HG03521 (cell line): ENCODE measurements around the gene PSMB2.
"Not testable (repeated sequence)": the region's sequence is repeated elsewhere in the genome, so short reads cannot be mapped to it uniquely, and the experiment has no call there.

Source experiments
- ATAC-seq: cut with Tn5 transposase; IDR thresholded peaks from one replicate; pipeline ENCODE4 v1.9.1; 2021; ENCODE audit warnings: mild to moderate bottlenecking, moderate library complexity; ENCODE audit not compliant: unreplicated experiment

Gene PSMB2

DNA sequence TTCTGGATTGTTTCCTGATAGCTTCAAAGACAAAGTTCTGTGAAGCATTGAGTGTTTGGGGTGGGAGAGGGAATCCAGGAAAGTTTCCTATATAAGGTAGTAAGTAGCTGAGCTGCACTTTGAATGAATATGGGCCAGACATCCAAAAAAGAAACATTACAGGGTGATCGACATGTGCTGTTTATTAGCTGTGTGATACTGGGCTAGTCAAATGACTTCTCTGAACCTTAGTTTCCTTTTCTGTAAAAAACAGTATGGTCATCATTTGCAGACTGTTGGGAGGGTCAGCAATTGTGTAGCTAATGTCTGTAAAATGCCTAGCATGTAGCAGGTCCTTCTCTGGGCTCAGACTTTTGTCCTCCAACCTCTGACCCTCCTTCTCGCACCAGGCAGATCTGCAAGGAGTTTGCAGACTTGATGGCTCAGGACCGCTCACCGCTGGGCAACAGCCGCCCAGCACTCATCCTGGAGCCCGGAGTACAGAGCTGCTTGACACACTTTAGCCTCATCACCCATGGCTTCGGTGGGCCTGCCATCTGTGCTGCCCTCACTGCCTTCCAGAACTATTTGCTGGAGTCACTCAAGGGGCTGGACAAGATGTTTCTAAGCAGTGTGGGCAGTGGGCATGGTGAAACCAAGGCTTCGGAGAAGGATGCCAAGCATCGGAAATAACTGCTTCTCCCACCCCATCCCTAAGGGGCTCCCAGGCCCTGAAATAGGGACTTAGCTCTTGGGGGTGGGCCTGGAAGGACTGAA lies 47.1 kb downstream of the PSMB2 start:
- ATAC-seq: no peak

DNA sequence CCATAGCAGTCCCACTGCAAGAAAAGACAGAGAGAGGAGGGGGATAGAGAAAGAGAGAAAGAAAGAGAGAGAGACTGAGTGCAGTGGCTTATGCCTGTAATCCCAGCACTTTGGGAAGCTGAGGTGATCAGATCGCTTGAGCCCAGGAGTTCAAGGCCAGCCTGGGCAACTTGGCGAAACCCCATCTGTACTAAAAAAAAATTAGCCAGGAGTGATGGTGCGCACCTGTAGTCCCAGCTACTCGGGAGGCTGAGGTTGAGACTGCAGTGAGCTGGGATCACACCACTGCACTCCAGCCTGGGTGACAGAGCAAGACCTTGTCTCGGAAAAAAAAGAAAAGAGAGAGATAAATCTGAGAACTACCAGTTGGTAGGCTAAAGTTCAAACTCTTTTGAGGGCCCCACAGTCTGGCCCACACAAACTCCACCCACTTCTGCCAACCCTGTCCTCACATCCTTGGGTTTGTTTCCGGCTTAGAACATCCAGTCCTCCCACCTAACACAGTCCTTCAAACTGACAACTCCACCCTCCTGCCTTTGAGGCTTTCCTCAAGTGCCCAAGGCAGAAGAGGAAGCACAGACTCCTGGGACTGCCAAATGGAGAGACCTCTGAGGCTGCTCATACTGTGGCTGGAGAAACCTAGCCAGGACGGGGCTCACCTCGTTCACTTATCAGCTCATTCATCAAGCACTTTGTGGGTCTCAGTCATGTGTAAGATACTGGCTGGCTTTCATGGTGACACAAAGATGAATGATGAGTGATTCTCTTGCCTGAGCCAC lies 48.1 kb downstream of the PSMB2 start:
- no peak for ATAC-seq

DNA sequence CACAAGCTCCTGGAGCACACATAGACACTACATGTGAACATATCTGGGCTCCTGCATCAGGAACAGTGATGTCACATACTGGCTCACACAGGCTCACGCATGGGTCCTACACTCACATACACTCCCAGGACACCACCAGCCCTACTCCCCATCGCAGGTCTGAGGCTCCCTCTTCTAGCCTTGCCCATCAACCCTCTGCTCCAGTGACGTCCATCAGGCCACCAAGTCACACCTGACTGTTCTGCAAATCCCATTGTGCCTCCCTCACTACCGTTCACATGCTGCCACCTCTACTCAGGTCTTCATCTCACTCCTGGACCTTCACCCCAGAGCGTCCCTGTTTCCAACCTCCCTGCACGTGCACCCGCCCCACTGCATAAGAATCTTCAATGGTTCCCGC lies 50.1 kb downstream of the PSMB2 start:
- no peak for ATAC-seq

DNA sequence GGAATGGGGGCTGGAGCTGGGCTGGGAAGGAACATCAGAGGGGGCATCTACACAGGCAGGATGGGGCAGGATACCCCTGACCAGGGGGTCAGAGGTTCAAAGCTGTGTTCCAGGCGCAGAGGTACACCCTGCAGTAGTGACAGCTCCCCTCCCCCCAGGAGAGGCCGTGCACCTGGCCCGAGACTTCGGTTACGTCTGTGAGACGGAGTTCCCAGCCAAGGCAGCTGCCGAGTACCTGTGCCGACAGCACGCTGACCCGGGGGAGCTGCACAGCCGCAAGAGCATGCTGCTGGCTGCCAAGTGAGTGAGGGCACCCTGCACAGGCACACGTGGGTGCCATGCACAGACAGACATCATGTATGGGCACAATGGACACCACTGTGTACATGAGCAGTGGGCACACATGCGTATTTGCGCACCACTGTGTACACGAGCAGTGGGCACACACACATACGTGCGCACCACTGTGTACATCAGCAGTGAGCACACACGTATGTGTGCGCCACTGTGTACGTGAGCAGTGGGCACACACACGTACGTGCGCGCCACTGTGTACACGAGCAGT lies 50.8 kb downstream of the PSMB2 start:
- no peak for ATAC-seq

DNA sequence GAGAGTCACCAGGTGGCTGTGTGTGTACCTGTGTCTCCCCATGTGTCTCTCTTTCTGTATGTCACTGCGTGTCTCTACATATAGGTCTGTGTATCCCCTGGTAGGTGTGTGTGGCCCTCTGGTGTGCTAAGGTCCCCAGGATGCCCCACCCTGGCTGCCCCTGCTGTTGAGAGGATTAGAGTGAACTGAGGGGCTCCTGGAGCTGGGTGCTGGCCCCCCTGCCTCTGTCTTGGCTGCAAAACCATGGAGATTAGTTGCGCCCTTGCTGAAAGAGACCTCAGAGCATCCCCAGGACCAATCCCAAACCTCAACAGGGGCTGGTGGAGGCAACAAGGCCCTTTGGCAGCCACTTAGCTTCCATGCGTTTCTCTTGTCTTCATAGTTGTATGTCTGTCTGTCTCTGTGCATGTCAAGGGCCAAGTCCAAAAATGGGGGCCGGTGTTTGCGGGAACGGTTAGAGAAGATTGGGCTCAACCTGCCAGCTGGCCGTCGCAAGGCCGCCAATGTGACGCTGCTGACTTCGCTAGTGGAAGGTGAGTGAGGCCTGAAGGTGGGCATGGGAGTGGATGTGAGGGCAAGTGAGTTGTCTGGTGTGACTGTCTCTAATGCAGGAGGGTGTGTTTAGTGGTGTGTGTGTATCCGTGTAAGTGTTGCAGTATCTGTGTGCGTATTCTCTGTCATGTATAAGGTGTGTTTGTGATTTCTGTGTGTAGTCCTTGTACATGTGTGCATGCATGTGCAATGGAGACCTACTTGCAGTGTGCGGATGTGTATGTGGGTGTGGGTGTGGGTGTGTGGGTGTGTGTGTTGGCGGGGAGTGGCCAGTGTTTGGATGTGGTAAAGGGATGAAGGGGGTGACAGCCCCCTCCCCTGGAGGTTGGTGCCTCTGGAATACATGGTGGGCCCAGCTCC lies 51.6 kb downstream of the PSMB2 start:
- ATAC-seq: no peak

DNA sequence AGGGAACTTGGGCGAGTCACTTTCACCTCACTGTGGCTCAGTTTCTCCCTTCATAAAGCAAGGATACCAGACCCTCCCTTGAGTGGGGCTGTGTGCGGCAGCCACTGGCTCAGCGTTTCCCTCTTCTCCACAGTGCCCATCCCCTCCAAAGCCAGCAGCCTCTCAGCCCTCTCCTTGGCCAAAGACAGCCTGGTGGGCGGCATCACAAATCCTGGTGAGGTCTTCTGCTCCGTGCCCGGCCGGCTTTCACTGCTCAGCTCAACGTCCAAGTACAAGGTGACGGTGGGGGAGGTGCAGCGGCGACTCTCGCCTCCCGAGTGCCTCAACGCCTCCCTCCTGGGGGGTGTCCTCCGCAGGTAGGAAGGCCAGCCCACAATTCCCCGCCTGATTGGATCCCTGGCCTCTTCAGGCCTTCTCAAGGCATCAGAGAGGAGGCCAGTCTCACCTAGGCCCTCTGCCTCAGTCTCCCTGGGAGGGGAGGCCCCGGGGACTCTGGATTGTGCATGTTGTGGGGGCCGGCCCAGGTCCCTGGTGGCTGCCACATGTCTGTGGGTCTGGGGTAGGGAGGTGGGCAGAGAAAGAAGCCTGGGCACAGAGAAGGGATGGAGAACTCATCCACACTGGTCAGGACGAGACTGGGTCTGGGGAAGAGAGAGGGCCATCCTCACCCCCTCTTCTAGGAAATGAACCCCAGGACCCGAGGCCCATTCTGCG lies 53.0 kb downstream of the PSMB2 start:
- ATAC-seq: no peak

DNA sequence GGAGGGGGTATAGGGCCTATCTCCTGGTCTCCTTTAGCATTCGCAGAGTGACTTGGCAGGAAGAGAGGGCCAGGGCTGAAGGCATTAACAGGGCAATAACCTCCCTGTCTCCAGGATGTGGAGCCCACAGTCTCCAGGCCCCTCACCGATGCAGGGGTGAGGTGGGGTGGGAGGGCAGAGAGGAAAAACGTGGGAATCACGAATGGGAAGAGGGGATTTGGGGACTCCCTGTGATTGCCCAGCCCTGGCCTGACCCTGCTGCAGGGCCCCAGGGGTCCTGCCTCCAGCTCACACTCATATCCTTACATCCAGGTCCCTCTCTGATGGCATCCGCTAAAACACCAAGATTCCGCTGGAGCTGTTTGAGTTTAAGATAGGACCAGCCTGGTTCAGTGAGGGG lies 53.6 kb downstream of the PSMB2 start:
- no peak for ATAC-seq

DNA sequence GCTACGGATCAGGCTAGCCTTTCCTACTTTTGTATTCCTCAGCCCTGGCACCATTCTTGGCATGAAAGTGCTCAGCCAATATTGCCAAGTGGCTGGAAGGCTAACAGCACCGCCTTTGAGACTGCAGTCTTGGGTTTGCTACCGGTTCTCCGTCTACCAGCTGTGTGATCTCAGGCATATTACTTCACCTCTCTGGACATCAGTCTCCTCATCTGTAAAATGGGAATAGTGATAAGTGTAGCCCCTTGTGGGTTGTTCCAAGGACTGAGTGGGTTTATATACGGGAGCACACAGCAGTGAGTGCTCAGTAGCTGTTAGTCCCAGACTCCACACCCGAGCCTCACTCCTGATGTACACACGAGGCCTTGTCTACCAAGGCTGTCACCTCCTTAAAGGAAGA lies 54.5 kb downstream of the PSMB2 start:
- ATAC-seq: no peak

DNA sequence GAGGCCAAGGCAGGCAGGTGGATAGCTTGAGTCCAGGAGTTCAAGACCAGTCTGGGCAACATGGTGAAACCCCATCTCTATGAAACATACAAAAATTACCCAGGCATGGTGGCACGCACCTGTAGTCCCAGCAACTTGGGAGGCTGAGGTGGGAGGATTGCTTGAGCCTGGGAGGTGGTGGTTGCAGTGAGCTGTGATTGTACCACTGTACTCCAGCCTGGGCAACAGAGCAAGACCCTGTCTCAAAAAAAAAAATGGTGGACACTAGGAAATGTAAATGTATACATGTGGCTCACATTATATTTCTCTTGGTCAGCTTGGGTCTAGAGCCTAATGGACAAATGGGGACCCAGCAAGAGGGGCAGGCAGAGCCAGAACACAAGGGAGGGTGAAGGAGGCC lies 55.5 kb downstream of the PSMB2 start:
- ATAC-seq: not testable (repeated sequence)

DNA sequence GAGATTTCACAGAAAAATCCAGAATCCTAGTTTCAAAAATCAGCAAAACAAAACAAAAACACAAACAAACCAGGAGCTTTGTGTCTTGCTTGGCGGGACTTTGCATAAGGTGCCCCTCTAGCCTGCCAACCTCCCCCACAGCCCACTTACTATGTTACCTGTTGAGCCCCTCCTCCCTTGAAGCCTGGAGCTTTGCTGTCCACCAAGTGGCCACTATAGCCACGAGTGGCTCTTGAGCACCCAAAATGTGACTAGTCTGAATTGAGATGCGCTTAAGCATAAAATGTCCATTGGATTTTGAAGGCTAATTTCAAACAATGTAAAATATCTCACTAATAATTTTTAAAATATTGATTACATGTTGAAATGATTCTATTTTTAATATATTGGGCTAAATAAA lies 56.0 kb downstream of the PSMB2 start:
- ATAC-seq: no peak

DNA sequence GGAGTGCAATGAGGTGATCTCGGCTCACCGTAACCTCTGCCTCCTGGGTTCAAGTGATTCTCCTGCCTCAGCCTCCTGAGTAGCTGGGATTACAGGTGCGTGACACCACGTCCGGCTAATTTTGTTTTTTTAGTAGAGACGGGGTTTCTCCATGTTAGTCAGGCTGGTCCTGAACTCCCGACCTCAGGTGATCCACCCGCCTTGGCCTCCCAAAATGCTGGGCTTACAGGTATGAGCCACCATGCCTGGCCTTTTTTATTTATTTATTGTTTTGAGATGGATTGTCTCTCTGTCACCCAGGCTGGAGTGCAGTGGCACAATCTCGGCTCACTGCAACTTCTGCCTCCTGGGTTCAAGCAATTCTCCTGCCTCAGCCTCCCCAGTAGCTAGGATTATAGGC lies 59.7 kb downstream of the PSMB2 start:
- ATAC-seq: not testable (repeated sequence)

DNA sequence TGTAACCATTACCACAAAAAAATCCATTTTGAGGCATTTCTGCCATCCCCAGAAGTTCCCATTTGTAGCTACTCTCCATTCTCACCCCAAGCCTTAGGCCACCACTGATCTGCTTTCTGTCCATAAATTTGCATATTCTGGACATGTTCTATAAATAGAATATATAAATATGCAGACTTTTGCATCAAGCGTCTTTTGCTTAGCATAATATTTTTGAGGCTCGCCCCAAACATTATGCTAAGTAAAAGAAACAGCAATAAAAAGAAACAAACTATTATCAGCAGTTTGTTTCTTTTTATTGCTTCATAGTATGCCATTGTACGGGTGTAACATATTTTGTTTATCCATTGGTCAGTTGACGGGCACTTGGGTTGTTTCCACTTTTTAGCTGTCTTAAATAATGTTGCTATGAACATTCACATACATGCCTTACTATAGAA lies 60.4 kb downstream of the PSMB2 start:
- no peak for ATAC-seq

DNA sequence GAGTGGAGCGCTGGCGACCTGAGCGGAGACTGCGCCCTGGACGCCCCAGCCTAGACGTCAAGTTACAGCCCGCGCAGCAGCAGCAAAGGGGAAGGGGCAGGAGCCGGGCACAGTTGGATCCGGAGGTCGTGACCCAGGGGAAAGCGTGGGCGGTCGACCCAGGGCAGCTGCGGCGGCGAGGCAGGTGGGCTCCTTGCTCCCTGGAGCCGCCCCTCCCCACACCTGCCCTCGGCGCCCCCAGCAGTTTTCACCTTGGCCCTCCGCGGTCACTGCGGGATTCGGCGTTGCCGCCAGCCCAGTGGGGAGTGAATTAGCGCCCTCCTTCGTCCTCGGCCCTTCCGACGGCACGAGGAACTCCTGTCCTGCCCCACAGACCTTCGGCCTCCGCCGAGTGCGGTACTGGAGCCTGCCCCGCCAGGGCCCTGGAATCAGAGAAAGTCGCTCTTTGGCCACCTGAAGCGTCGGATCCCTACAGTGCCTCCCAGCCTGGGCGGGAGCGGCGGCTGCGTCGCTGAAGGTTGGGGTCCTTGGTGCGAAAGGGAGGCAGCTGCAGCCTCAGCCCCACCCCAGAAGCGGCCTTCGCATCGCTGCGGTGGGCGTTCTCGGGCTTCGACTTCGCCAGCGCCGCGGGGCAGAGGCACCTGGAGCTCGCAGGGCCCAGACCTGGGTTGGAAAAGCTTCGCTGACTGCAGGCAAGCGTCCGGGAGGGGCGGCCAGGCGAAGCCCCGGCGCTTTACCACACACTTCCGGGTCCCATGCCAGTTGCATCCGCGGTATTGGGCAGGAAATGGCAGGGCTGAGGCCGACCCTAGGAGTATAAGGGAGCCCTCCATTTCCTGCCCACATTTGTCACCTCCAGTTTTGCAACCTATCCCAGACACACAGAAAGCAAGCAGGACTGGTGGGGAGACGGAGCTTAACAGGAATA lies 64.0 kb downstream of the PSMB2 start:
- ATAC-seq: peak; percentile 56

DNA sequence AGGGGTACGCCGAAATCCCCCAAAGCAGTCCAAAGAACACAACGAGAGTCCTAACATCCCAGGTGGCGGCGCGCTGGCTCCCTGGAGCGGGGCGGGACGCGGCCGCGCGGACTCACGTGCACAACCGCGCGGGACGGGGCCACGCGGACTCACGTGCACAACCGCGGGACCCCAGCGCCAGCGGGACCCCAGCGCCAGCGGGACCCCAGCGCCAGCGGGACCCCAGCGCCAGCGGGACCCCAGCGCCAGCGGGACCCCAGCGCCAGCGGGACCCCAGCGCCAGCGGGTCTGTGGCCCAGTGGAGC lies 64.6 kb downstream of the PSMB2 start:
- not testable (repeated sequence) for ATAC-seq

DNA sequence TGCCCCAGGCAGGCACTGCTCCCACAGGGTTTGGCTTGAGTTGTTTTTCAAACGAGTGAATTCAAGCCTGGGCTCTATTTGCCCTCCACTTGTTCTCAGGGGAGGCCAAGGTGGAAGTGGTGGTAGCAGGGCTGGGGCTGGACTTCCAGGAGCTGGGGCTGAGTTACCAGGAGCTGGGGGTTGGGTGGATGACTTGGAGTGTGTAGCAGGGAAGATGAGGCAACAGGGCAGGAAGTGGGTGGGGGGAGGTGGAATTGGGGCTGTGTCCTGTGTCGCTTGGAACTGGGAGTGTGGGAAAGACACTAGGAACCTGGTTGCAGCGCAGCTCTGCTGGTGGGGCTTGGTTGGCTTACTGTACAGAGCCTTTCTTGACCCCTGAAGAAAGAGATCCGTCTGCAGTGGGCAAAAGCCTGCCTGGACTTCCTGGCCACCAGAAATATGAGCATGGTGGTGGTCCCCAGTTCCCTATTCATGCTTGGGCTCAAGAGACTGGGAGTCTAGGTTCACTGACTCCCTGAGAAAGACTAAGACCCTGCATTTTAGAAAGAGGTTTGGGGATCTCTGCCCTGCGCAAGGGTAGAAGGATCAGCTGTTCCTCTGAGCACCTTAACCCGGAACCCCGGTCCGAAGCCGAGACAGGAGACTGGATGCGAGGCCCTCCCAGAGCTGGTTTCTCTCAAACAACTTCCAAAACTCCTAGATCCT lies 65.1 kb downstream of the PSMB2 start:
- no peak for ATAC-seq

DNA sequence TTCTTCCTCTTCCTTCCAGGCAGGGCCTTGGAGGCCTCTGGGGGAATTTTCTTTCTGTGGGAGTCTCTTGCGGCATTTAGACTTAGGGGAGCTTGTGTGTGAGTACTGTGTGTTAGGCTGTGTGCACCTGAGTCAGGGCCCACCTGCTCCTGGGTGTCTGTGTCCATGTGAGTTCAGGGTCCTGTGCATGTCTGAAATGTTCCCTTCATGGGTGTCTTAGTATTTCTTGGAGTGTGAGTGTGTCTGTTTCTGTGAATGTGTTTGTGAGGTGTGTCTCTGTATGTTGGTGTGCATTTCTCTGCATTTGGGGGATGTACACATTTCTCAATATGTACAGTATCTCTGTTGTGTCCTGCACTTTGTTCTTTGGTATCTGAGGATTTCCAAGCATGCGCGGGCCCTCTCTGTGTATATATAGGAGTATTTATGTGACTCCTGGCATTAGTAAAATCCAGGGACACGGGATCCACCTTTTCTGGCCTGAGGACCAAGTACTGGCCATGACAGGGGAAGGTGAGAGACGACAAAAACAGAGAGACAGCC lies 65.8 kb downstream of the PSMB2 start:
- no peak for ATAC-seq

DNA sequence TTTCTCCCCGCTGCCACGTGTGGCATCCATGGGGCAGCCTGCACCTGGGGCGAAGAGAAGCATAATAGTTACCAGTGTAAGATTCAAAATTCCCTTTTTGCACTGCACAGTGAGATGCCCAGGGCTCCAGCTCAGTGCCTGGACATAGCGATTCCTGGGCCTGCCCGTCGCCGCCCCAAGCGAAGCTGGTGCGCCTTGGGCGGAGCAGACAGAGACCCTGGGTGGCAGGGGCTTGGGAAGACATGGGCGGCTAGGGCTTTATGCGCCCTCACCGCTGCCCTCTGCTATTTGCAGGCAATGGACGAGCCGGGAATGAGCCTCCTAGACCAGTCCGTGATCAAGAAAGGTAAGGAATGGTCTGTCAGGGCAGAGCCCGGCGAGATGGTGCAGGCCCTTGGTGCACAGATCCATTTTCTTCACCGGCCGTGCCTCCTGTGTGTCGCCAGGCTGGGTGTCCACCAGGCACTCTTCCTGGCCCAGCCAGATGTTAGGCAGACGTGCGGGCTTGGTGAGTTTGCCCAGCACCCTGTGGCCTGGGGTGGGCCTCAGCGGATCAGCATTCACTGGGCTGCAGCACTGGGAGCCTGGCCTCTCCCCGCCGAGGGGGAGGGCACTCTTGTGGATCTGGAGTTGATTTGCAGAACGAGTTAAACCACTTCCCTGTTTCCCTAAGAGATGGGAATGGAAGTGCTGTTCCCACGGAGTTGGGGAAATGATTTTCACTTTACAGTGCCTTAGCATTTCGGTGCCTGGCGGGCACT lies 66.5 kb downstream of the PSMB2 start:
- ATAC-seq: no peak

DNA sequence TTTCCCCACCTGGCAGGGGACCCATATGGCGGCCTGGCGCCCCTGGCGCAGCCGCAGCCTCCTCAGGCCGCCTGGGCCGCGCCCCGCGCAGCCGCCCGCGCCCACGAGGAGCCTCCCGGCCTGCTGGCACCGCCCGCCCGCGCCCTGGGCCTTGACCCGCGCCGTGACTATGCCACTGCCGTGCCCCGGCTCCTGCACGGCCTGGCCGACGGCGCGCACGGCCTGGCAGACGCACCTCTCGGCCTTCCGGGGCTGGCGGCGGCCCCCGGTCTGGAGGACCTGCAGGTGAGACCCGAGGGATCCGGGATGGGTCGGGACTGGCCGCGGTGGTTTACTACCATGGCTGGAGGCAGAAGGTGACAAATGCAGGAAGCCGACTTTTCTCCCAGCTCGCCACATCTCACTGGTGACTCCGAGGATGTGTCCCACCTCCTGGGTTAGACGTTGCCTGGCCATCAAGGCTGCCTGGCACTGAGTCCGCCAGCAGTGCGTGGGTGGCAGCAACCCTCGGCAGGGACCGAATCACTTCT lies 67.1 kb downstream of the PSMB2 start:
- ATAC-seq: no peak
